DOHH2 (cell line): ENCODE data around the gene TDRD9.

Experiments used
- H3F3A ChIP-seq: fragments of 200-600 bp; sonication (generic), shearing (Covaris generic); 2 replicates; pipeline ENCODE4 v1.6.0; 2016; ENCODE audit warnings: antibody characterized with exemption, mild to moderate bottlenecking; ENCODE audit not compliant: control insufficient read depth, insufficient read depth
- H3K27ac ChIP-seq: fragments of 200-600 bp; sonication (generic); 2 replicates; pipeline ENCODE4 v1.5.1; 2014; ENCODE audit warnings: low read depth, mild to moderate bottlenecking, low read length, moderate library complexity
- H3K27me3 ChIP-seq: fragments of 200-600 bp; sonication (generic); 2 replicates; pipeline ENCODE4 v1.6.1; 2014; ENCODE audit warnings: mild to moderate bottlenecking, low read length, mixed read lengths; ENCODE audit not compliant: control insufficient read depth
- H3K36me3 ChIP-seq: fragments of 200-600 bp; sonication (generic); 2 replicates; pipeline ENCODE4 v1.6.1; 2014; ENCODE audit warnings: mild to moderate bottlenecking, low read length, moderate library complexity, mixed read lengths; ENCODE audit not compliant: control insufficient read depth
- H3K4me1 ChIP-seq: fragments of 200-600 bp; sonication (generic); 2 replicates; pipeline ENCODE4 v1.6.1; 2014; ENCODE audit warnings: mild to moderate bottlenecking, low read length, mixed read lengths; ENCODE audit not compliant: control insufficient read depth
- H3K4me2 ChIP-seq: fragments of 200-600 bp; sonication (generic); 2 replicates; pipeline ENCODE4 v1.6.0; 2014; ENCODE audit warnings: mild to moderate bottlenecking, low read length, moderate library complexity
- H3K4me3 ChIP-seq: fragments of 200-600 bp; sonication (generic); 2 replicates; pipeline ENCODE4 v1.5.1; 2014; ENCODE audit warnings: mild to moderate bottlenecking, low read length, mixed read lengths
- H3K79me2 ChIP-seq: fragments of 200-600 bp; sonication (generic); 2 replicates; pipeline ENCODE4 v1.6.1; 2014; ENCODE audit warnings: mild to moderate bottlenecking, low read length, mixed read lengths; ENCODE audit not compliant: control insufficient read depth
- H3K9me2 ChIP-seq: fragments of 200-600 bp; sonication (generic); replicated peaks from 2 replicates; pipeline ENCODE4 v1.6.1; 2014; ENCODE audit warnings: mild to moderate bottlenecking, low read length, mixed read lengths; ENCODE audit not compliant: control insufficient read depth
- H3K9me3 ChIP-seq: fragments of 200-600 bp; sonication (generic); 2 replicates; pipeline ENCODE4 v1.6.1; 2014; ENCODE audit warnings: antibody characterized with exemption, low read length, mixed read lengths; ENCODE audit not compliant: control insufficient read depth, insufficient read depth
- H4K20me1 ChIP-seq: fragments of 200-600 bp; sonication (generic); 2 replicates; pipeline ENCODE4 v1.6.0; 2014; ENCODE audit warnings: low read depth, mild to moderate bottlenecking, antibody characterized with exemption, low read length, moderate library complexity; ENCODE audit not compliant: control insufficient read depth, insufficient read depth
- EZH2phosphoT487 ChIP-seq: fragments of 200-600 bp; sonication (generic); IDR thresholded peaks from 2 replicates; pipeline ENCODE4 v1.6.1; 2017; ENCODE audit warnings: borderline replicate concordance, mild to moderate bottlenecking, antibody characterized with exemption, low read length, moderate library complexity, mixed read lengths
- TF ChIP-seq, protein P1 (sequence below): fragments of 200-600 bp; sonication (generic); IDR thresholded peaks from one replicate; pipeline ENCODE4 v1.5.1; 2014; ENCODE audit warnings: antibody characterized with exemption, mild to moderate bottlenecking, low read depth, low read length; ENCODE audit not compliant: poor library complexity, severe bottlenecking

TDRD9 gene

GRCh38 chr14:104041430-104042104 is 113.3 kb downstream of the TDRD9 start:
- H3K79me2 ChIP-seq, result no peaks in the 10 kb centered on the region
- no peaks in the 10 kb centered on the region for H3K9me3 ChIP-seq
- no peaks in the 10 kb centered on the region for H3K36me3 ChIP-seq
- H3K4me2 ChIP-seq, result no peak overlapping the region
- no peak overlapping the region for H3K27ac ChIP-seq
- no peaks in the 10 kb centered on the region for H3K27me3 ChIP-seq
- no peaks in the 10 kb centered on the region for H3F3A ChIP-seq
- H4K20me1 ChIP-seq, result no peaks in the 10 kb centered on the region
- no peaks in the 10 kb centered on the region for H3K4me1 ChIP-seq
- H3K9me2 ChIP-seq, result no peaks in the 10 kb centered on the region
- TF ChIP-seq EZH2phosphoT487, result no peak
- TF ChIP-seq, protein P1, sequence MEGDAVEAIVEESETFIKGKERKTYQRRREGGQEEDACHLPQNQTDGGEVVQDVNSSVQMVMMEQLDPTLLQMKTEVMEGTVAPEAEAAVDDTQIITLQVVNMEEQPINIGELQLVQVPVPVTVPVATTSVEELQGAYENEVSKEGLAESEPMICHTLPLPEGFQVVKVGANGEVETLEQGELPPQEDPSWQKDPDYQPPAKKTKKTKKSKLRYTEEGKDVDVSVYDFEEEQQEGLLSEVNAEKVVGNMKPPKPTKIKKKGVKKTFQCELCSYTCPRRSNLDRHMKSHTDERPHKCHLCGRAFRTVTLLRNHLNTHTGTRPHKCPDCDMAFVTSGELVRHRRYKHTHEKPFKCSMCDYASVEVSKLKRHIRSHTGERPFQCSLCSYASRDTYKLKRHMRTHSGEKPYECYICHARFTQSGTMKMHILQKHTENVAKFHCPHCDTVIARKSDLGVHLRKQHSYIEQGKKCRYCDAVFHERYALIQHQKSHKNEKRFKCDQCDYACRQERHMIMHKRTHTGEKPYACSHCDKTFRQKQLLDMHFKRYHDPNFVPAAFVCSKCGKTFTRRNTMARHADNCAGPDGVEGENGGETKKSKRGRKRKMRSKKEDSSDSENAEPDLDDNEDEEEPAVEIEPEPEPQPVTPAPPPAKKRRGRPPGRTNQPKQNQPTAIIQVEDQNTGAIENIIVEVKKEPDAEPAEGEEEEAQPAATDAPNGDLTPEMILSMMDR, result no peak
- H3K4me3 ChIP-seq, result no peak overlapping the region

DNA sequence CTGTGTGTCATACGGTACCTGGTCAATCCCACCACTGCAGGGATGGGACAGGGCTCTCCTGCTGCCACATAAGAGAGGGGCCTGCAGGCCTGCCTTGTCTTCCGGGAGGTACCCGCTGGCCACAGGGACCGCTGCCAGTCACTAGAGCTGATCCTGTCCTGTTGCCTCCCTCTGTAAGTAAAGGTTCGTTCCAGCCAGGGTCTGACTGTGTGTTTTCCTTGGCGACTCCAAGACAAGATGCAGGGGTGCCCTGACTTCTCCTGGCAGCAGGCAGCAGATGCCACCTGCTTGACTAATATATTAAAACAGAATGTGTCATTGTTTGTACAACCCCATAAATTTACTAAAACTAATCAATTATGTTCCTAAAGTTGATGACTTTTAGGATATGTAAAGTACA is 115.8 kb downstream of the TDRD9 start:
- no peaks in the 10 kb centered on the region for H3K9me2 ChIP-seq
- H3K4me2 ChIP-seq, result no peak overlapping the region
- H4K20me1 ChIP-seq, result no peaks in the 10 kb centered on the region
- no peaks in the 10 kb centered on the region for H3K36me3 ChIP-seq
- H3F3A ChIP-seq, result no peaks in the 10 kb centered on the region
- H3K79me2 ChIP-seq, result no peaks in the 10 kb centered on the region
- H3K27ac ChIP-seq, result no peak overlapping the region
- no peaks in the 10 kb centered on the region; the same call in 1 of the 2 replicates for H3K27me3 ChIP-seq
- no peaks in the 10 kb centered on the region for H3K4me1 ChIP-seq
- no peak overlapping the region for H3K4me3 ChIP-seq
- H3K9me3 ChIP-seq, result no peaks in the 10 kb centered on the region
- TF ChIP-seq, protein P1, result no peak
- TF ChIP-seq EZH2phosphoT487, result no peak

DNA sequence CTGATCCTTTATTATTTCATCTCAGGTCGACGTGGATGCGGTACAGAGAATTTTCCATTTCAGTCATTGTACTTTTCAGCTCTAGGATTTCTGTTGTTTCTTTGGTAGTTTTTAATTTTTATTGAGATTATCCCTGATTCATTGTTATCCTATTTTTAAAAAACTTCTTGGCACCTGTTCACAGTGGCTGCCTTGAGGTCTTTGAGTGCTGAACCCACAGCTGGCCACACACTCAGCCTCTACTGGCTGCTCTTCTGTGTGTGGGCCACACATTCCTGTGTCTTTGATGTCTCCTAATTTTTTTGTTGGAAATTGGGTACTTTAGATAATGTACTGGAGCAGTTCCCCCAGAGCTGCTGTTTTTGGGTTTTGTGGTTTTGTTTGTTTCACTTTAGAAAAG is 119.5 kb downstream of the TDRD9 start:
- H3K27me3 ChIP-seq, result peaks cover 4% of the 10 kb centered on the region
- no peak for TF ChIP-seq EZH2phosphoT487
- TF ChIP-seq, protein P1, result no peak
- H3K27ac ChIP-seq, result no peak overlapping the region
- H4K20me1 ChIP-seq, result no peaks in the 10 kb centered on the region
- no peaks in the 10 kb centered on the region for H3K79me2 ChIP-seq
- H3K9me2 ChIP-seq, result no peaks in the 10 kb centered on the region
- no peaks in the 10 kb centered on the region for H3K4me1 ChIP-seq
- no peaks in the 10 kb centered on the region for H3F3A ChIP-seq
- no peak overlapping the region for H3K4me2 ChIP-seq
- H3K9me3 ChIP-seq, result no peaks in the 10 kb centered on the region
- no peak overlapping the region for H3K4me3 ChIP-seq
- H3K36me3 ChIP-seq, result no peaks in the 10 kb centered on the region
